DND-41 (cell line): Measurements from ENCODE around the gene TSHZ2.

Experiments
- ATAC-seq: fragments of 200-7000 bp; cut with Tn5 transposase; 3 replicates; pipeline ENCODE4 v1.9.1; 2021; ENCODE audit warnings: low read depth; ENCODE audit not compliant: insufficient read depth
- DNase-seq: peaks from one replicate; pipeline ENCODE4 v3.0.0-alpha.2; 2020
- H2AFZ ChIP-seq: 2 replicates; pipeline ENCODE4 v1.6.0; 2012; ENCODE audit warnings: low read depth, low read length
- H3K27ac ChIP-seq: 2 replicates; pipeline ENCODE4 v1.5.1; 2012; ENCODE audit warnings: low read length, inconsistent platforms
- H3K27me3 ChIP-seq: fragments of 200-600 bp; sonication (generic); 2 replicates; pipeline ENCODE4 v1.6.0; 2012; ENCODE audit warnings: low read length, mild to moderate bottlenecking, inconsistent platforms; ENCODE audit not compliant: insufficient read depth, poor library complexity
- H3K36me3 ChIP-seq: 2 replicates; pipeline ENCODE4 v1.5.1; 2012; ENCODE audit warnings: low read length, inconsistent platforms; ENCODE audit not compliant: insufficient read depth
- H3K4me1 ChIP-seq: 2 replicates; pipeline ENCODE4 v1.5.1; 2012; ENCODE audit warnings: mild to moderate bottlenecking, low read length; ENCODE audit not compliant: insufficient read depth
- H3K4me2 ChIP-seq: 2 replicates; pipeline ENCODE4 v1.6.0; 2012; ENCODE audit warnings: mild to moderate bottlenecking, moderate library complexity, low read length, inconsistent platforms; ENCODE audit not compliant: insufficient read depth
- H3K4me3 ChIP-seq, 2 experiments: fragments of 200-600 bp in 1 of 2; shearing (Covaris generic) in 1 of 2; 2 replicates each; pipeline ENCODE4 v1.5.1; 2012 to 2016; ENCODE audit warnings: inconsistent platforms in 2 of 2, low read length in 2 of 2, mild to moderate bottlenecking in 2 of 2, low read depth in 1 of 2, moderate library complexity in 1 of 2
- H3K79me2 ChIP-seq: 2 replicates; pipeline ENCODE4 v1.6.0; 2012; ENCODE audit warnings: low read length, inconsistent platforms; ENCODE audit not compliant: insufficient read depth
- H3K9ac ChIP-seq: 2 replicates; pipeline ENCODE4 v1.6.0; 2012; ENCODE audit warnings: low read depth, mild to moderate bottlenecking, inconsistent platforms, low read length, moderate library complexity
- H3K9me3 ChIP-seq: 2 replicates; pipeline ENCODE4 v1.5.1; 2012; ENCODE audit warnings: low read length, moderate library complexity, mild to moderate bottlenecking, inconsistent platforms; ENCODE audit not compliant: insufficient read depth, severe bottlenecking
- H4K20me1 ChIP-seq: 2 replicates; pipeline ENCODE4 v1.6.0; 2012; ENCODE audit warnings: low read length; ENCODE audit not compliant: insufficient read depth
- CTCF ChIP-seq: IDR thresholded peaks from 2 replicates; pipeline ENCODE4 v1.5.1; 2012; ENCODE audit warnings: borderline replicate concordance, low read length, moderate library complexity, mild to moderate bottlenecking; ENCODE audit not compliant: poor library complexity, severe bottlenecking; ENCODE audit errors: extremely low read depth
- EZH2 ChIP-seq: IDR thresholded peaks from 3 replicates; pipeline ENCODE4 v1.6.1; 2012; ENCODE audit warnings: borderline replicate concordance, low read depth, mild to moderate bottlenecking, moderate library complexity, low read length, inconsistent platforms; ENCODE audit not compliant: severe bottlenecking

The TSHZ2 gene

DNA sequence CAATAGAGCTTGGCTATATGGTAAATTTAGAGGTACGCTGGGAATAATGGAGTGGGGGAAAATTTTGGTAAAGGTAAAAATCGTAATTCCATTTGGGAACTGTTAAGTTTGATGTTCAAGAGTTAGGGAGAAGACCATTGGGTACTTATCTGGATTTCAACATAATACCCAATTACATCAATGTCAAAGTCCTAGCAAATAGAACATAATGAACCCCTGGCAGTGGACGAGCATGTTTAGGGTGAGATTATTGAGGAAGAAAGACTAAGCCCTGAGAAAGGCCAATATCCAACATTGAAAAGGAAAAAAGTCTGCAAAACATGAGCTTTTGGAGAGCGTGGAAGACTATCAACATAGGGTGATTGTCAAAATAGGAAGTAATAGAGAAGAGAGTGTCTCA is 106.6 kb downstream of the TSHZ2 start:
- H3K4me1 ChIP-seq: no peaks in the 10 kb centered on the region
- no peaks in the 10 kb centered on the region for H3K9me3 ChIP-seq
- H2AFZ ChIP-seq: no peak overlapping the region
- TF ChIP-seq EZH2 (no peak), CTCF (no peak)
- no peak overlapping the region for H3K4me3 ChIP-seq
- H3K4me2 ChIP-seq: no peak overlapping the region
- no peaks in the 10 kb centered on the region for H3K36me3 ChIP-seq
- no peaks in the 10 kb centered on the region for H4K20me1 ChIP-seq
- H3K9ac ChIP-seq: no peak overlapping the region
- H3K27me3 ChIP-seq: peaks cover 22% of the 10 kb centered on the region
- ATAC-seq: no peak
- no peaks in the 10 kb centered on the region for H3K79me2 ChIP-seq
- no peak overlapping the region for H3K27ac ChIP-seq
- DNase-seq: no peak

DNA sequence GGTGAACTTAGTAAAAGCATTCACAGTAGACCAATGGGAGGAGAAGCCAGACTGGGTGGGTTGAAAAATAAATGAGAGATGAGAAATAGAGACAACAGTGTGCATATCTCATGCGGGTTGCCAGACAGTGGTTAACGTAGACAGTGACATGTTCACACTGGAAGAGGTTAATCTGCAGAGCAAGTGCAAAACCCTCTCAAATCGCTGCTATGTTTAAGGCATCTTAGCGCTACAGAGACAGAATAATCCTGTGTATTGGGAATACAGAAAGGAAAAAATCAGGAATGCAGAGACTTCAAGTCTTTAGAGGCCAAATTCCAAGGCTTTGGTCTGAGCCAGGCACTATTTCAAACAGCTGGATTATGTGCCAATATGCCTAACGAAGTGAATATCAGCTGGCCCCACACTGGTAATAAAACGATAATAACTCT is 107.1 kb downstream of the TSHZ2 start:
- TF ChIP-seq EZH2 (no peak), CTCF (no peak)
- Histone ChIP-seq H3K27ac (no peak overlapping the region), H2AFZ (no peak overlapping the region), H3K79me2 (no peaks in the 10 kb centered on the region), H3K4me1 (no peaks in the 10 kb centered on the region), H3K9me3 (no peaks in the 10 kb centered on the region), H3K4me2 (no peak overlapping the region), H3K4me3 (no peak overlapping the region), H3K9ac (no peak overlapping the region), H3K27me3 (peaks cover 22% of the 10 kb centered on the region), H4K20me1 (no peaks in the 10 kb centered on the region), H3K36me3 (no peaks in the 10 kb centered on the region)
- DNase-seq: no peak
- no peak for ATAC-seq

DNA sequence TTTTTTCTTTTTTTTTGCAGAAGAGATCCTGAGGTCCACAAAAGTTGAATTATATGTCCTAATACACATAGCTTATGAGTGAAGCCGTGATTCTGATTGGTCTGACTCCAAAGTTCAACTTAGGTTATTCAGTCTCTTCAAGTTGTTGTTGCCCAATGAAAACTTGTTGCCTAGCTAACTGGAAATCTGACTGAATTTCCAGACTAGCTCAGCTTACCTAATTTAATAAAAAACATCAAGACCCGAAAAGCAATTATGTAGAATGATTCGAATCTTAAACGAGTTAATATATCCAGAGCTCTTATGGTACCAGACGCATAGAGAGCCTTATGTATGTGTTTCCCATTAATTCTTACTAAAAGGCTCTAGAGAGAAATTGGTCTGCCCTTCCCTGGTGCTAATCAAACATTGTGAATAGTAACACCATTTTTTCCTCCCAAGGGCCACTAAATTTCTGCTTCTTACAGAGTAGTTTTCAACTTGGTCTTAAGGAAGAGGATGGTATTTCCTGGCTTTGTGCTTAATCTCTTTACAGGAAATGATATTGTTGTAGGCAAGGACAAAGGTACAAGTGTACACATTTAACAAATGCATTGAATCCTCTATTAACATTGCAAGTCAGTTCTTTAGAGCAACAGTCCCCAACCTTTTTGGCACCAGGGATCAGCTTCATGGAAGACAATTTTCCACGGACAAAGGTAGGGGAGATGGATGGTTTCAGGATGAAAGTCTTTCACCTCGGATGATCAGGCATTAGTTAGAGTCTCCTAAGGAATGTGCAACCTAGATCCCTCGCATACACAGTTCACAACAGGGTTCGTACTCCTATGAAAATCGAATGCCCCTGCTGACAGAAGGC is 107.9 kb downstream of the TSHZ2 start:
- no peak for DNase-seq
- H3K9ac ChIP-seq: no peak overlapping the region

More for the DNA sequence above, 107.9 kb downstream of the TSHZ2 start:
- Histone ChIP-seq H3K79me2 (no peaks in the 10 kb centered on the region), H4K20me1 (no peaks in the 10 kb centered on the region), H3K36me3 (no peaks in the 10 kb centered on the region), H3K9me3 (no peaks in the 10 kb centered on the region), H3K27me3 (peaks cover 22% of the 10 kb centered on the region), H3K4me3 (no peak overlapping the region), H3K4me2 (no peak overlapping the region), H3K4me1 (no peaks in the 10 kb centered on the region), H3K27ac (no peak overlapping the region), H2AFZ (no peak overlapping the region)
- ATAC-seq: no peak
- TF ChIP-seq CTCF (no peak), EZH2 (no peak)
